ENCODE measurements around the gene KRTAP4-16. TPM values are rescaled to one million over a fixed set of nuclear protein-coding genes. Genes with fewer than 3 reads are reported as not detected.
"Not testable (repeated sequence)": the region's sequence is repeated elsewhere in the genome, so short reads cannot be mapped to it uniquely, and the experiment has no call there.

The KRTAP4-16 gene
- total and polyA plus RNA-seq, 7 experiments from 2014 or later = not detected

- H3K4me1 ChIP-seq (ENCODE audit: control insufficient read depth in 2 of 2, insufficient read depth in 2 of 2, low read length in 2 of 2); H3K27me3 Mint-ChIP-seq; H3K27ac ChIP-seq (ENCODE audit: low read depth, low read length); H3K36me3 ChIP-seq (ENCODE audit: control insufficient read depth in 2 of 3, insufficient read depth in 3 of 3, low read length in 3 of 3); ATAC-seq; H3K9me3 ChIP-seq (ENCODE audit: control insufficient read depth in 2 of 3, low read length in 3 of 3); intact Hi-C loops (cut with micrococcal nuclease); POLR2A ChIA-PET; H3K4me1 Mint-ChIP-seq; H3K27me3 ChIP-seq (ENCODE audit: control insufficient read depth in 2 of 2, insufficient read depth in 2 of 2, low read length in 2 of 2); DNase-seq; H3K4me3 Mint-ChIP-seq; H3K9me3 Mint-ChIP-seq; H3K27ac Mint-ChIP-seq; H3K36me3 Mint-ChIP-seq; H3K4me3 ChIP-seq (ENCODE audit: low read length); CTCF ChIA-PET: not testable (repeated sequence)
Measured at GRCh38 chr17:41083427-41083826, 18.6 kb downstream of the KRTAP4-16 start.

GRCh38 chr17:41082626-41083025 lies 19.4 kb downstream of the KRTAP4-16 start:
- Histone ChIP-seq H3K27me3 (ENCODE audit: control insufficient read depth in 2 of 2, insufficient read depth in 2 of 2, low read length in 2 of 2) (no peaks in the 10 kb centered on the region), H3K36me3 (ENCODE audit: control insufficient read depth in 2 of 3, insufficient read depth in 3 of 3, low read length in 3 of 3) (no peaks in the 10 kb centered on the region), H3K4me3 (ENCODE audit: low read length) (no peak overlapping the region), H3K9me3 (ENCODE audit: control insufficient read depth in 2 of 3, low read length in 3 of 3) (no peaks in the 10 kb centered on the region), H3K4me1 (ENCODE audit: control insufficient read depth in 2 of 2, insufficient read depth in 2 of 2, low read length in 2 of 2) (no peaks in the 10 kb centered on the region), H3K27ac (ENCODE audit: low read depth, low read length) (no peak overlapping the region)
- no peak overlapping the region for H3K4me3 Mint-ChIP-seq
- ChIA-PET CTCF (no interaction called here), POLR2A (no interaction called here)
- DNase-seq (no peak), ATAC-seq (no peak)
- H3K27me3 Mint-ChIP-seq = peaks cover 0 to 10% (median 2%) of the 10 kb centered on the region in 5 donors
- no peaks in the 10 kb centered on the region for H3K36me3 Mint-ChIP-seq
- H3K27ac Mint-ChIP-seq = no peak overlapping the region
- intact Hi-C loops (cut with micrococcal nuclease) = no loop called here
- H3K4me1 Mint-ChIP-seq = peaks cover 0 to 2% (median 0%) of the 10 kb centered on the region in 7 donors
- H3K9me3 Mint-ChIP-seq = peaks cover 0 to 2% (median 0%) of the 10 kb centered on the region in 11 donors

GRCh38 chr17:41076788-41077187 lies 25.2 kb downstream of the KRTAP4-16 start:
- intact Hi-C loops (cut with micrococcal nuclease) = no loop called here
- H3K9me3 Mint-ChIP-seq = peaks cover 0 to 3% (median 0%) of the 10 kb centered on the region in 11 donors

GRCh38 chr17:41073676-41074075 lies 28.3 kb downstream of the KRTAP4-16 start:
- no peak for DNase-seq
- Histone ChIP-seq H3K4me1 (ENCODE audit: control insufficient read depth in 2 of 2, insufficient read depth in 2 of 2, low read length in 2 of 2) (no peaks in the 10 kb centered on the region), H3K36me3 (ENCODE audit: control insufficient read depth in 2 of 3, insufficient read depth in 3 of 3, low read length in 3 of 3) (no peaks in the 10 kb centered on the region), H3K4me3 (ENCODE audit: low read length) (no peak overlapping the region), H3K27ac (ENCODE audit: low read depth, low read length) (no peak overlapping the region), H3K9me3 (ENCODE audit: control insufficient read depth in 2 of 3, low read length in 3 of 3) (no peaks in the 10 kb centered on the region), H3K27me3 (ENCODE audit: control insufficient read depth in 2 of 2, insufficient read depth in 2 of 2, low read length in 2 of 2) (peaks cover 0 to 5% of the 10 kb centered on the region in 2 donors)
- Mint-ChIP-seq H3K27me3 (peaks cover 19 to 27% (median 22%) of the 10 kb centered on the region in 5 donors), H3K4me1 (peaks cover 0 to 16% (median 0%) of the 10 kb centered on the region in 7 donors), H3K4me3 (no peak overlapping the region), H3K9me3 (peaks cover 0 to 3% (median 0%) of the 10 kb centered on the region in 11 donors), H3K27ac (no peak overlapping the region), H3K36me3 (peaks cover 0 to 3% (median 0%) of the 10 kb centered on the region in 5 donors)
- intact Hi-C loops (cut with micrococcal nuclease) = no loop called here
- POLR2A ChIA-PET = no interaction called here
- CTCF ChIA-PET = interaction anchor here (0.6 kb wide), 1 partner anchor 741 kb away, joined by 3 read pairs; no protein-coding TSS in a partner anchor
- no peak for ATAC-seq

More at GRCh38 chr17:41076788-41077187, 25.2 kb downstream of the KRTAP4-16 start:
- Mint-ChIP-seq H3K36me3 (peaks cover 0 to 3% (median 0%) of the 10 kb centered on the region in 5 donors), H3K4me3 (no peak overlapping the region), H3K27ac (peak overlapping the region in 1 of 9 donors; percentile 59), H3K27me3 (peaks cover 19 to 27% (median 22%) of the 10 kb centered on the region in 5 donors), H3K4me1 (peaks cover 0 to 16% (median 0%) of the 10 kb centered on the region in 7 donors)
- CTCF ChIA-PET = no interaction called here
- H3K4me1 ChIP-seq (ENCODE audit: control insufficient read depth in 2 of 2, insufficient read depth in 2 of 2, low read length in 2 of 2) = no peaks in the 10 kb centered on the region
- DNase-seq (no peak), ATAC-seq (no peak)
- H3K27ac ChIP-seq (ENCODE audit: low read depth, low read length) = no peak overlapping the region
- peaks cover 0 to 5% of the 10 kb centered on the region in 2 donors for H3K27me3 ChIP-seq (ENCODE audit: control insufficient read depth in 2 of 2, insufficient read depth in 2 of 2, low read length in 2 of 2)
- H3K4me3 ChIP-seq (ENCODE audit: low read length) = no peak overlapping the region
- POLR2A ChIA-PET = no interaction called here
- H3K9me3 ChIP-seq (ENCODE audit: control insufficient read depth in 2 of 3, low read length in 3 of 3) = no peaks in the 10 kb centered on the region
- H3K36me3 ChIP-seq (ENCODE audit: control insufficient read depth in 2 of 3, insufficient read depth in 3 of 3, low read length in 3 of 3) = no peaks in the 10 kb centered on the region

DNA sequence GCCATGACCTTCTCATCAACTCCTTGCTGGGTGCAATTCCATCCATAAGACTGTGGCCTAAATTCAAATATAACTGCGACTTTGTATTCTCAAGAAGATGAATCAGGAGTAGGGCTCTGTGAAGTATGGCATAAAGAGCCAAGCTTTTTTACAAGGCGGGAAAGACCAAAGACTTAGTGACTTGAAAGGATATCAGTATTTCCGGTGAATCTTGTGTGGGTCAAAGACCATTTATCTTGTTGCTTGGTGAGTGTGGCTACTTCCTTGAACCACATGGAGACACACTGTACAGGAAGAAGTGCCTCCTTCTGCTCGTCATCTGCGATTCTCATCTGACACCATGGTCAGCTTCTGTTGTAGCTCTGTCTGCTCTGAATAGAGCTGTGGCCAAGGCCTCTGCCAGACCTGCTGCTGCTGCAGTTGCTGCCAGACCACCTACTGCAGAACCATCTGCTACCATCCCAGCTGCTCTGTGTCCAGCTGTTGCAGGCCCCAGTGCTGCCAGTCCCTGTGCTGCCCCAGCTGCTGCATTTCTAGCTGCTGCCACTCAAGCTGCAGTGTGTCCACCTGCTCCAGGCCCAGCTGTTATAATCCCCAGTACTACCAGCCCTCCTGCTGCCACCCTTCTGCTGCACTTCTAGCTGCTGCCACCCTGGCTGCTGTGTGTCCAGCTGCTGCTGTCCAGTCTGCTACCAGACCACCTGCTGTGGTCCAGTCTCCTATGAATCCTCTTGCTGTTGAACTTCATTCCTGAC lies 30.2 kb downstream of the KRTAP4-16 start:
- peak overlapping the region in 1 of 9 donors; percentile 51 for H3K27ac Mint-ChIP-seq
- H3K9me3 Mint-ChIP-seq = peaks cover 0 to 2% (median 0%) of the 10 kb centered on the region in 11 donors
- Histone ChIP-seq H3K36me3 (ENCODE audit: control insufficient read depth in 2 of 3, insufficient read depth in 3 of 3, low read length in 3 of 3) (no peaks in the 10 kb centered on the region), H3K9me3 (ENCODE audit: control insufficient read depth in 2 of 3, low read length in 3 of 3) (no peaks in the 10 kb centered on the region), H3K4me1 (ENCODE audit: control insufficient read depth in 2 of 2, insufficient read depth in 2 of 2, low read length in 2 of 2) (no peaks in the 10 kb centered on the region), H3K27me3 (ENCODE audit: control insufficient read depth in 2 of 2, insufficient read depth in 2 of 2, low read length in 2 of 2) (peaks cover 0 to 5% of the 10 kb centered on the region in 2 donors), H3K27ac (ENCODE audit: low read depth, low read length) (no peak overlapping the region), H3K4me3 (ENCODE audit: low read length) (no peak overlapping the region)
- DNase-seq (no peak), ATAC-seq (no peak)
- H3K4me3 Mint-ChIP-seq = no peak overlapping the region
- H3K36me3 Mint-ChIP-seq = peaks cover 0 to 3% (median 0%) of the 10 kb centered on the region in 5 donors
- peaks cover 19 to 22% (median 20%) of the 10 kb centered on the region in 5 donors for H3K27me3 Mint-ChIP-seq
- H3K4me1 Mint-ChIP-seq = peaks cover 0 to 16% (median 0%) of the 10 kb centered on the region in 7 donors
- POLR2A ChIA-PET = no interaction called here
- CTCF ChIA-PET = no interaction called here
- intact Hi-C loops (cut with micrococcal nuclease) = no loop called here

DNA sequence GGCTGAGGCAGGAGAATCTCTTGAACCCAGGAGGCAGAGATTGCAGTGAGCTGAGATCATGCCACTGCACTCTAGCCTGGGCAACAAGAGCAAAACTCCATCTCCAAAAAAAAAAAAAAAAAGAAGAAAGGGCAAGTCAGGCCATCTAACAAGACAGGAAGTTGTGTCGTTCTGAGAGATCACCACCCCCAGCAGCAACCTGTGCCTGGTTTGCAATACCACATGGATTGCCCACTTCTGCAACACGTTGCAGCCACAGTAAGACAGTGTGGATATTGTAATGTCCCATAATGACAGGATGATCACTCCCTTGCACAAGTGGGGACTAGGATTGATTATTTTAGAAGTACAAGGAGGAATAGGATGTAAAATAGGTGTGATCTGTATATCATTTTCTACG lies 33.0 kb downstream of the KRTAP4-16 start:
- no peak for DNase-seq
- H3K9me3 Mint-ChIP-seq = no peaks in the 10 kb centered on the region
- H3K27me3 Mint-ChIP-seq = peaks cover 0 to 7% (median 0%) of the 10 kb centered on the region in 5 donors
- Histone ChIP-seq H3K36me3 (ENCODE audit: control insufficient read depth in 2 of 3, insufficient read depth in 3 of 3, low read length in 3 of 3) (no peaks in the 10 kb centered on the region), H3K9me3 (ENCODE audit: control insufficient read depth in 2 of 3, low read length in 3 of 3) (no peaks in the 10 kb centered on the region), H3K27me3 (ENCODE audit: control insufficient read depth in 2 of 2, insufficient read depth in 2 of 2, low read length in 2 of 2) (no peaks in the 10 kb centered on the region), H3K4me3 (ENCODE audit: low read length) (no peak overlapping the region), H3K27ac (ENCODE audit: low read depth, low read length) (no peak overlapping the region), H3K4me1 (ENCODE audit: control insufficient read depth in 2 of 2, insufficient read depth in 2 of 2, low read length in 2 of 2) (no peaks in the 10 kb centered on the region)
- ChIA-PET CTCF (no interaction called here), POLR2A (no interaction called here)
- no peak overlapping the region for H3K4me3 Mint-ChIP-seq
- H3K36me3 Mint-ChIP-seq = peaks cover 0 to 3% (median 0%) of the 10 kb centered on the region in 5 donors
- peaks cover 0 to 6% (median 0%) of the 10 kb centered on the region in 7 donors for H3K4me1 Mint-ChIP-seq
- ATAC-seq = no peak
- peak overlapping the region in 1 of 9 donors; percentile 60 for H3K27ac Mint-ChIP-seq
- intact Hi-C loops (cut with micrococcal nuclease) = no loop called here

DNA sequence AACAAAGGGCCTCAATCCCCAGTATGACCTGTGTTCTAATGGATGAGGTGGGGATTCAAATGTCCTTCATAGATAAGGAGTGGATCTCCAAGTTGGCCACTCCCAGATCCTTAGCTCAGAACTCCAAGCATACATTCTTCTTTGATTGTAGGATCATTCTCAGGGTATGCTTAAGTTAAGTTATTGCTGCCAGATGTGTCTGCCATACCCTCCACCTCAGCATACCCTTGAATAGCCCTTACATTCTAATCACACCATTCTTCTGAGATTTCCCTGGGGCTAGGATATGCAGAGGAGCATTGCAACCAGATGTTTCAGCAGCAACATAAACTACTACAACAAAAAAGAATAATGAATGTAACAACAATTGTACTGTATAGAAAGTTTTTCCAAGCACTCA lies 34.7 kb downstream of the KRTAP4-16 start:
- intact Hi-C loops (cut with micrococcal nuclease) = no loop called here
- Histone ChIP-seq H3K27ac (ENCODE audit: low read depth, low read length) (no peak overlapping the region), H3K4me3 (ENCODE audit: low read length) (no peak overlapping the region), H3K36me3 (ENCODE audit: control insufficient read depth in 2 of 3, insufficient read depth in 3 of 3, low read length in 3 of 3) (no peaks in the 10 kb centered on the region), H3K4me1 (ENCODE audit: control insufficient read depth in 2 of 2, insufficient read depth in 2 of 2, low read length in 2 of 2) (no peaks in the 10 kb centered on the region), H3K9me3 (ENCODE audit: control insufficient read depth in 2 of 3, low read length in 3 of 3) (no peaks in the 10 kb centered on the region), H3K27me3 (ENCODE audit: control insufficient read depth in 2 of 2, insufficient read depth in 2 of 2, low read length in 2 of 2) (no peaks in the 10 kb centered on the region)
- Mint-ChIP-seq H3K4me1 (peaks cover 0 to 4% (median 0%) of the 10 kb centered on the region in 7 donors), H3K4me3 (no peak overlapping the region), H3K36me3 (peaks cover 0 to 2% (median 0%) of the 10 kb centered on the region in 5 donors), H3K27ac (no peak overlapping the region), H3K27me3 (peaks cover 0 to 17% (median 0%) of the 10 kb centered on the region in 5 donors), H3K9me3 (no peaks in the 10 kb centered on the region)
- ATAC-seq = no peak
- ChIA-PET CTCF (no interaction called here), POLR2A (no interaction called here)
- DNase-seq = no peak

Measured in naive thymus-derived CD4-positive, alpha-beta T cell (primary cell).